GM10248 (cell line): Measurements from ENCODE around the gene HIVEP2.
A peak's percentile ranks its signal among the peaks of the same experiment; 100 is the strongest.

Source experiments
- CTCF ChIA-PET: fragments of 300-600 bp; sonication (Branson Sonifier 250); formaldehyde crosslinking; extraction: SDS; loops from one replicate; lab custom pipeline; 2021; ENCODE audit warnings: antibody characterized with exemption; lab: Yijun Ruan, JAX
- POLR2A ChIA-PET: fragments of 350-650 bp; sonication (Branson Sonifier 250); formaldehyde crosslinking; extraction: SDS; loops from one replicate; lab custom pipeline; 2020; ENCODE audit warnings: antibody characterized with exemption; lab: Yijun Ruan, JAX
- DNase-seq: peaks from one replicate; pipeline ENCODE4 v3.0.0; 2012; ENCODE audit errors: extremely low spot score
- TF ChIP-seq, protein P1 (sequence below): IDR thresholded peaks from 2 replicates; pipeline ENCODE4 v1.5.1; 2012; ENCODE audit warnings: mild to moderate bottlenecking, low read depth; ENCODE audit errors: extremely low read depth, missing control alignments, control extremely low read depth

The HIVEP2 gene

DNA sequence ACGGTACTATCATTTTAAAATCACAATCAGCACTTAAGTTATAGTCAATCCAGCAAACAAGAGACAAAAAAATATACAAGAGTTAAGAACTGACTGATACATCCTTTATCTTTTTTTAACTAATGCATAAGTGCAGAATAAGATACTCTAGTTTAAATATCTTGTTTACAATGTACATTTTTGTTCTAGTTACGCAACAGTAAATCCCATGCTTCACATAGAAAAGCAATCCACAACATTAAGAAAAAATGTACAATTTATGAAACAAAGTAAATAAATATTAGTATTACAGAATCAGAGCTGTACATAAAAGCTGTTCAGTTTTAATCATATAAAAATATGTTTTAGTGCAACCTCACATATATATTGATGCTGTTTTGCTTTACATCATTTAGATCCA, 192.6 kb downstream of the HIVEP2 start:
- CTCF ChIA-PET = no interaction called here
- POLR2A ChIA-PET = no interaction called here
- TF ChIP-seq, protein P1, sequence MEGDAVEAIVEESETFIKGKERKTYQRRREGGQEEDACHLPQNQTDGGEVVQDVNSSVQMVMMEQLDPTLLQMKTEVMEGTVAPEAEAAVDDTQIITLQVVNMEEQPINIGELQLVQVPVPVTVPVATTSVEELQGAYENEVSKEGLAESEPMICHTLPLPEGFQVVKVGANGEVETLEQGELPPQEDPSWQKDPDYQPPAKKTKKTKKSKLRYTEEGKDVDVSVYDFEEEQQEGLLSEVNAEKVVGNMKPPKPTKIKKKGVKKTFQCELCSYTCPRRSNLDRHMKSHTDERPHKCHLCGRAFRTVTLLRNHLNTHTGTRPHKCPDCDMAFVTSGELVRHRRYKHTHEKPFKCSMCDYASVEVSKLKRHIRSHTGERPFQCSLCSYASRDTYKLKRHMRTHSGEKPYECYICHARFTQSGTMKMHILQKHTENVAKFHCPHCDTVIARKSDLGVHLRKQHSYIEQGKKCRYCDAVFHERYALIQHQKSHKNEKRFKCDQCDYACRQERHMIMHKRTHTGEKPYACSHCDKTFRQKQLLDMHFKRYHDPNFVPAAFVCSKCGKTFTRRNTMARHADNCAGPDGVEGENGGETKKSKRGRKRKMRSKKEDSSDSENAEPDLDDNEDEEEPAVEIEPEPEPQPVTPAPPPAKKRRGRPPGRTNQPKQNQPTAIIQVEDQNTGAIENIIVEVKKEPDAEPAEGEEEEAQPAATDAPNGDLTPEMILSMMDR = no peak
- no peak for DNase-seq

DNA sequence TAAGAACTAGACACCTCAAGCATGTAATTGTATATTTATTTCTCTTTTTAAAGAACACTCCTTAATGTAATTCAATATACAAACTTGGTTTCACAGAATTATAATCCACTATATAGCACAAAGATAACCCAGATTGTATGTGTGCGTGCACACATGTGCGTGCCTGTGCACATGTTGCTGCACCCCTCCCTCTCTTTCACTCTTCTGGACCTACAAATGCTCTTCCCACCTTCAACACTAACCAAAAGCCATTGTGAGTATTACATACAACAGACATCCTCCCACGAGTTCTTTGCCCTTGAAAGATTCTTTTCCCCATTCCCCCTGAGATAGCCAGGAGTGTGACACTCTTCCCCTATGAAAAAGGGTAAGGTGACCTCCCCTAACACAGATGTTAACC, 193.5 kb downstream of the HIVEP2 start:
- ChIA-PET CTCF (interaction anchor here (5.6 kb wide), 1 partner anchor 14 kb away, joined by 33 read pairs; no protein-coding TSS in a partner anchor), POLR2A (no interaction called here)

GRCh38 chr6:142750998-142751397, 194.0 kb downstream of the HIVEP2 start:
- ChIA-PET CTCF (interaction anchor here (5.6 kb wide), 1 partner anchor 14 kb away, joined by 33 read pairs; no protein-coding TSS in a partner anchor), POLR2A (no interaction called here)
- TF ChIP-seq, protein P1 = no peak
- DNase-seq = no peak

More for the DNA sequence above, 193.5 kb downstream of the HIVEP2 start:
- no peak for DNase-seq
- TF ChIP-seq, protein P1 = no peak

GRCh38 chr6:142749556-142749955, 195.4 kb downstream of the HIVEP2 start:
- DNase-seq = no peak
- CTCF ChIA-PET = interaction anchor here (5.6 kb wide), 1 partner anchor 12 kb away, joined by 33 read pairs; no protein-coding TSS in a partner anchor
- TF ChIP-seq, protein P1 = no peak
- POLR2A ChIA-PET = no interaction called here

GRCh38 chr6:142746524-142746923, 198.5 kb downstream of the HIVEP2 start:
- TF ChIP-seq, protein P1 = peak; percentile 19
- peak; percentile 33 for DNase-seq
- POLR2A ChIA-PET = no interaction called here
- CTCF ChIA-PET = interaction anchor here (1.0 to 5.6 kb wide), 11 partner anchors 9 to 681 kb away, joined by 3 to 33 read pairs (median 3); no protein-coding TSS in a partner anchor

DNA sequence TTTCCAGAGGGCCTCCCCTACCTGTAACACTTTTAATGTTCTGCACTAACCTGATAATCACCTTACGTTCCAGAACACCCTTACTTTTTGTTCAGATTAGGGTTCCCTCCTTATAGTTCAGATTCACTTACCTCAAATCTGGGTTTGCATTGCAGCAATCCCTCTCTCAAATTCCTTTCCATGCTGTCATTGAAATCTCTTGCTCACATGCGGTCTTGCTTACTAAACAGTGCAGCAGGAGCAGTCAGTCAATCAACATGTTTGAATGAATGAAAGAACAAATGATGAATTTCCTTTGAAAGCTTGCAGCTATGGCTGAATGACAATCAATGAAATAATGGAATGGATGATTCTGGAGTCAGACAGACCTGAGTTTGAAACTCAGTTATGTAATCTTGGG, 200.1 kb downstream of the HIVEP2 start:
- POLR2A ChIA-PET = no interaction called here
- CTCF ChIA-PET = no interaction called here
- DNase-seq = no peak
- TF ChIP-seq, protein P1 = no peak
